LNCAP (cell line): Measurements from ENCODE around the gene CDC42EP2.

Experiments used
- CTCF ChIP-seq: fragments of 450-650 bp; IDR thresholded peaks from 2 replicates; pipeline ENCODE4 v1.5.1; 2017; ENCODE audit warnings: mild to moderate bottlenecking

CDC42EP2 gene

GRCh38 chr11:65308281-65308891 is 6.3 kb upstream of the CDC42EP2 start:
- TF ChIP-seq CTCF = no peak

GRCh38 chr11:65309006-65309405 is 5.7 kb upstream of the CDC42EP2 start:
- no peak for TF ChIP-seq CTCF

GRCh38 chr11:65310215-65310614 is 4.5 kb upstream of the CDC42EP2 start:
- no peak for TF ChIP-seq CTCF

- no peak for TF ChIP-seq CTCF
These were observed 3.9 kb upstream of the CDC42EP2 start for GRCh38 chr11:65310736-65311135.

- no peak for TF ChIP-seq CTCF
These were observed 3.4 kb upstream of the CDC42EP2 start for GRCh38 chr11:65311170-65311678.

- TF ChIP-seq CTCF = peak; percentile 99
These were observed 669 bp downstream of the CDC42EP2 start for GRCh38 chr11:65315204-65315865.

GRCh38 chr11:65315866-65316226 is 1.2 kb downstream of the CDC42EP2 start:
- TF ChIP-seq CTCF = peak; percentile 51
